Ovary (tissue), 9 donors: Measurements from ENCODE around the gene LMAN2L. TPM values are rescaled to one million over a fixed set of nuclear protein-coding genes. Genes with fewer than 3 reads are reported as not detected.

Source experiments
- DNase-seq, 5 donors: peaks; one replicate each; pipeline ENCODE4 v3.0.0-alpha.2; 2019 to 2020
- H3K27ac ChIP-seq, 2 donors: fragments of 200-600 bp; one replicate each; pipeline versions ENCODE4 v1.5.1 to v1.8.0; 2019 to 2022
- H3K27me3 ChIP-seq: fragments of 200-600 bp; one replicate; pipeline ENCODE4 v1.8.0; 2022
- H3K36me3 ChIP-seq: fragments of 200-600 bp; sonication (generic); one replicate; pipeline ENCODE4 v1.5.1; 2019
- H3K4me1 ChIP-seq: one replicate; pipeline ENCODE4 v1.8.1; 2013; ENCODE audit warnings: mild to moderate bottlenecking, moderate library complexity; ENCODE audit not compliant: insufficient read depth
- H3K4me3 ChIP-seq: fragments of 200-600 bp; sonication (generic); one replicate; pipeline ENCODE4 v1.5.1; 2017
- H3K9me3 ChIP-seq, 2 donors: fragments of 200-600 bp in 1 of 2; sonication (generic) in 1 of 2; one replicate each; pipeline versions ENCODE4 v1.5.1 to v1.8.1; 2013 to 2019; ENCODE audit warnings: mild to moderate bottlenecking in 1 of 2, moderate library complexity in 1 of 2
- CTCF ChIP-seq, 3 donors: fragments of 450-650 bp in 2 of 3; fragments of 200-600 bp in 1 of 3; IDR thresholded peaks; one replicate each; pipeline versions ENCODE4 v1.5.1 to v1.8.0; 2016 to 2022; ENCODE audit warnings: antibody characterized with exemption in 3 of 3, mild to moderate bottlenecking in 1 of 3
- EP300 ChIP-seq: sonication (generic); formaldehyde crosslinking; IDR thresholded peaks from one replicate; pipeline ENCODE4 v1.6.1; 2017; ENCODE audit warnings: antibody characterized with exemption
- POLR2A ChIP-seq: fragments of 450-650 bp; IDR thresholded peaks from one replicate; pipeline ENCODE4 v1.6.1; 2017; ENCODE audit warnings: antibody characterized with exemption, mild to moderate bottlenecking, moderate library complexity
- WGBS, 3 donors: extraction: QIAGEN DNeasy Blood & Tissue Kit in 1 of 3; methylation state at CpG; one replicate each; pipeline versions ENCODE4 v1.1.5 to v1.1.7; 2013 to 2017; 5-methylcytosine and 5-hydroxymethylcytosine counted together
- intact Hi-C, 4 donors: fragments of 100-400 bp; cut with DNase I; formaldehyde crosslinking; loops; one replicate each; pipeline versions ENCODE4 v1.11.0 to v1.15.1; 2022 to 2023
- polyA plus RNA-seq, 2 donors: library from polyadenylated mRNA; stranded (reverse); fragments of 200-250 nt in 1 of 2; fragments of 350-450 nt in 1 of 2; fragmentation: Illumina TruSeq in 1 of 2; extraction: RNeasy Lipid Tissue Mini Kit (QIAGEN cat#74804) in 1 of 2; gene quantifications; one replicate each; pipeline ENCODE4 v1.2.3, GENCODE V29; 2013 to 2014
- total RNA-seq, 7 donors: library from RNA; depleted of rRNA in 2 of 7; stranded (reverse); fragments of >200 nt in 2 of 7; fragmentation: NEBNext Ultra II Directional in 3 of 7; extraction: Animal tissue kit (Norgen Biotek cat#: 25700) in 3 of 7; gene quantifications; one replicate each; pipeline versions ENCODE4 v1.1.0 to v1.2.4, GENCODE V29; 2016 to 2023
- donor health status: DM: no; HTN: no; CAD: no; lungs with moderate emphysema.
- donor health status: DM: no; HTN: no; CAD: no.
- donor health status: Bipolar disorder and iron deficiency.
- donor health status: DM: yes; HTN: yes; CAD: no.
- donor health status: DM: no; HTN: no; CAD: no.
- donor health status: DM: yes; HTN: yes; CAD: no.

LMAN2L gene
- total and polyA plus RNA-seq, 9 donors, result 14.8 to 41.6 (median 23.1) TPM

GRCh38 chr2:96783388-96783787, 43.5 kb upstream of the LMAN2L start:
- Histone ChIP-seq H3K4me1 (peaks cover 3% of the 10 kb centered on the region), H3K27me3 (no peaks in the 10 kb centered on the region), H3K9me3 (no peaks in the 10 kb centered on the region), H3K27ac (no peak overlapping the region), H3K36me3 (no peaks in the 10 kb centered on the region), H3K4me3 (no peak overlapping the region)
- no peak for TF ChIP-seq CTCF (IDR thresholded peaks at IDR 0.05)
- no peak for TF ChIP-seq EP300
- no peak for TF ChIP-seq POLR2A
- 76 to 82% (median 81%) methylated on average over 4 of the region's 4 CpGs for WGBS, 3 donors
- DNase-seq, result no peak
- intact Hi-C loops, result no loop called here

- no peak for DNase-seq
- Histone ChIP-seq H3K4me1 (peaks cover 1% of the 10 kb centered on the region), H3K9me3 (no peaks in the 10 kb centered on the region), H3K27ac (no peak overlapping the region), H3K4me3 (no peak overlapping the region), H3K27me3 (no peaks in the 10 kb centered on the region), H3K36me3 (no peaks in the 10 kb centered on the region)
- no peak for TF ChIP-seq EP300
- no peak for TF ChIP-seq CTCF (IDR thresholded peaks at IDR 0.05)
- no peak for TF ChIP-seq POLR2A
- intact Hi-C loops, result no loop called here
- 0% methylated on average over 1 of the region's 1 CpG for WGBS, 3 donors
These were observed 35.3 kb upstream of the LMAN2L start for GRCh38 chr2:96775160-96775559.

- TF ChIP-seq CTCF (IDR thresholded peaks at IDR 0.05), result no peak
- TF ChIP-seq POLR2A, result no peak
- no peak for TF ChIP-seq EP300
- H3K36me3 ChIP-seq, result no peaks in the 10 kb centered on the region
- no peaks in the 10 kb centered on the region for H3K9me3 ChIP-seq
- no peak for DNase-seq
- peaks cover 1% of the 10 kb centered on the region for H3K4me1 ChIP-seq
- intact Hi-C loops, result no loop called here
- WGBS, 3 donors, result 74 to 84% (median 80%) methylated on average over 7 of the region's 7 CpGs
- no peaks in the 10 kb centered on the region for H3K27me3 ChIP-seq
- H3K27ac ChIP-seq, result no peak overlapping the region
- no peak overlapping the region for H3K4me3 ChIP-seq
These were observed 34.1 kb upstream of the LMAN2L start for GRCh38 chr2:96773922-96774321.

- TF ChIP-seq CTCF (IDR thresholded peaks at IDR 0.05), result no peak
- intact Hi-C loops, result no loop called here
- WGBS, 3 donors, result 92 to 95% (median 94%) methylated on average over 12 of the region's 12 CpGs
- Histone ChIP-seq H3K4me1 (peaks cover 1% of the 10 kb centered on the region), H3K9me3 (no peaks in the 10 kb centered on the region), H3K36me3 (no peaks in the 10 kb centered on the region), H3K4me3 (no peak overlapping the region), H3K27me3 (no peaks in the 10 kb centered on the region), H3K27ac (no peak overlapping the region)
- no peak for DNase-seq
These were observed 33.2 kb upstream of the LMAN2L start for GRCh38 chr2:96772903-96773671.
